HUES6 (cell line): ENCODE results near the gene ACVR2B.

ENCODE experiments used
- H3K27ac ChIP-seq: 2 replicates; pipeline ENCODE4 v1.7.0; 2013; ENCODE audit warnings: low read depth, mild to moderate bottlenecking, low read length, inconsistent platforms
- H3K27me3 ChIP-seq: 2 replicates; pipeline ENCODE4 v1.6.1; 2013; ENCODE audit warnings: low read length; ENCODE audit not compliant: control insufficient read depth, insufficient read depth
- H3K36me3 ChIP-seq: 2 replicates; pipeline ENCODE4 v1.6.1; 2013; ENCODE audit warnings: low read length; ENCODE audit not compliant: control insufficient read depth, insufficient read depth
- H3K4me1 ChIP-seq: 2 replicates; pipeline ENCODE4 v1.6.1; 2013; ENCODE audit warnings: low read length; ENCODE audit not compliant: control insufficient read depth, insufficient read depth
- H3K4me3 ChIP-seq: 2 replicates; pipeline ENCODE4 v1.5.1; 2013; ENCODE audit warnings: low read depth, low read length
- H3K9ac ChIP-seq: one replicate; pipeline ENCODE4 v1.6.1; 2013; ENCODE audit warnings: mild to moderate bottlenecking, low read length
- H3K9me3 ChIP-seq: 2 replicates; pipeline ENCODE4 v1.6.1; 2013; ENCODE audit warnings: low read depth, low read length; ENCODE audit not compliant: control insufficient read depth, insufficient read depth

The ACVR2B gene

DNA sequence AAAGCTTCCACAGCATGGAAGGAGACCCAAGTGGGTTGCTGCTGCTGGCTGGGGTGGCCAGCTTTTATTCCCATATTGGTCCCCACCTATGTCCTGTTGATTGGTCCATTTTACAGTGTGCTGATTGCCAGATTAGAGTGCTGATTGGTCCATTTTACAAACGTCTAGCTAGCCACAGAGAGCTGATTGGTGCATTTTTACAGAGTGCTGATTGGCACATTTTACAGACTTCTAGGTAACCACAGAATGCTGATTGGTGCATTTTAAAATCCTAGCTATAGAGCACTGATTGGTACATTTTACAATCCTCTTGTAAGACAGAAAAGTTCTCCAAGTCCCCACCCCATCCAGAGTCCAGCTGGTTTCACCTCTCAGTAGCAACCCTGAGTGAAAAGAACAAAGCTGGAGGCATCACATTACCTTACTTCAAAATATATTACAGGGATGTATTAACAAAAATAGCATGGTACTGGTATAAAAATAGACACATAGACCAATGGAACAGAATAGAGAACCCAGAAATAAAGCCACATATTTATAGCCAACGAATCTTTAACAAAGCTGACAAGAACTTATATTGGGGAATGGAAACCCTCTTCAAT is 7.5 kb upstream of the ACVR2B start:
- Histone ChIP-seq H3K9me3 (peaks cover 19% of the 10 kb centered on the region), H3K4me3 (no peak overlapping the region), H3K36me3 (no peaks in the 10 kb centered on the region), H3K27me3 (no peaks in the 10 kb centered on the region), H3K27ac (no peak overlapping the region), H3K9ac (no peak overlapping the region), H3K4me1 (no peaks in the 10 kb centered on the region)

DNA sequence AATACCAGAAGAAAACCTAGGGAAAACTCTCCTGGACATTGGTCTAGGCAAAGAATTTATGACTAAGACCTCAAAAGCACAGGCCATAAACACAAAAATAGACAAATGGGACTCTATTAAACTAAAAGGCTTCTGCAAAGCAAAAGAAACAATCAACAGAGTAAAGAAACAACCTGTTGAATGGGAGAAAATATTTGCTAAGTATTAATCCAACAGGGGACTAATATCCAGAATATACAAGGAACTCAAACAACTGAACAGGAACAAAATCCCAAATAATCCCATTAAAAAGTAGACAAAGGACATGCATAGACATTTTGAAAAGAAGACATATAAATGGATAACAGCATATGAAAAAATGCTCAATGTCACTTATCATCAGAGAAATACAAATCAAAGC is 6.9 kb upstream of the ACVR2B start:
- Histone ChIP-seq H3K9ac (no peak overlapping the region), H3K9me3 (peaks cover 21% of the 10 kb centered on the region), H3K27me3 (no peaks in the 10 kb centered on the region), H3K4me1 (no peaks in the 10 kb centered on the region), H3K36me3 (no peaks in the 10 kb centered on the region), H3K4me3 (no peak overlapping the region), H3K27ac (no peak overlapping the region)

DNA sequence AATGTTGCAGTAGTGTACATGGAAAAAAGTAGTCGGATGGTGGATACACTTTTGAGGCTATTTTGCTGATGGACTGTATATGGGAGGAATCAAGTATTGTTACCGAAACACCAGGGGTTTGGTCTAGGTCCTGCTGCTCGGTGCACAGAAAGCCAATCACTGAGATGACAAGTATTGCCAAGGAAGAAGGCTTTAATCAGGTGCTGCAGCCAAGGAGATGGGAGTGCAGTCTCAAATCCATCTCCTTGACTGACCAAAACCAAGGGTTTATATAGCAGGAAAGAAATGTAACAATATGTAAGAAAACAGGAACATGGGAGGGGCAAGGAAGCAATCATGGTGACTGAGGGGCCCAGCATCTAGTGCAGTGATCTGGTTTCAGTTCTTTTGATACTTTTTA is 2.8 kb upstream of the ACVR2B start:
- Histone ChIP-seq H3K9me3 (peaks cover 12% of the 10 kb centered on the region), H3K27ac (no peak overlapping the region), H3K36me3 (no peaks in the 10 kb centered on the region), H3K4me3 (no peak overlapping the region), H3K27me3 (no peaks in the 10 kb centered on the region), H3K9ac (no peak overlapping the region), H3K4me1 (peaks cover 8% of the 10 kb centered on the region)

DNA sequence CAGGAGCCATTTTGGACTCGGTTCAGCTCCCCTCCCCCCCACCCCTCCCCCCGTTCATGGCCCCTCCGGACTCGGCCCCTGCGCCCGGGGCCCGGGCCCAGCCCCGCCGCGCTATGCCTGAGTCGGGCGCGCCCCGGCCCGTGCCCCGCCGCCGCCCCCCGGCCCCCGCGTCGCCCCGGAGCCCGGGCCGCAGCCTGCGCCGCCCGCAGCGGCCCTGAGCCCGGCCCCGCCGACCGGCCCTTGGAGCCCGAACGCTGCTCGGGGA is 155 bp downstream of the ACVR2B start:
- no peaks in the 10 kb centered on the region for H3K27me3 ChIP-seq
- no peaks in the 10 kb centered on the region for H3K36me3 ChIP-seq
- H3K9ac ChIP-seq = peak overlapping the region; percentile 98
- H3K9me3 ChIP-seq = peaks cover 12% of the 10 kb centered on the region
- peaks cover 32% of the 10 kb centered on the region for H3K4me1 ChIP-seq
- H3K4me3 ChIP-seq = peak overlapping the region; percentile 99
- H3K27ac ChIP-seq = no peak overlapping the region; the same call in 1 of the 2 replicates

DNA sequence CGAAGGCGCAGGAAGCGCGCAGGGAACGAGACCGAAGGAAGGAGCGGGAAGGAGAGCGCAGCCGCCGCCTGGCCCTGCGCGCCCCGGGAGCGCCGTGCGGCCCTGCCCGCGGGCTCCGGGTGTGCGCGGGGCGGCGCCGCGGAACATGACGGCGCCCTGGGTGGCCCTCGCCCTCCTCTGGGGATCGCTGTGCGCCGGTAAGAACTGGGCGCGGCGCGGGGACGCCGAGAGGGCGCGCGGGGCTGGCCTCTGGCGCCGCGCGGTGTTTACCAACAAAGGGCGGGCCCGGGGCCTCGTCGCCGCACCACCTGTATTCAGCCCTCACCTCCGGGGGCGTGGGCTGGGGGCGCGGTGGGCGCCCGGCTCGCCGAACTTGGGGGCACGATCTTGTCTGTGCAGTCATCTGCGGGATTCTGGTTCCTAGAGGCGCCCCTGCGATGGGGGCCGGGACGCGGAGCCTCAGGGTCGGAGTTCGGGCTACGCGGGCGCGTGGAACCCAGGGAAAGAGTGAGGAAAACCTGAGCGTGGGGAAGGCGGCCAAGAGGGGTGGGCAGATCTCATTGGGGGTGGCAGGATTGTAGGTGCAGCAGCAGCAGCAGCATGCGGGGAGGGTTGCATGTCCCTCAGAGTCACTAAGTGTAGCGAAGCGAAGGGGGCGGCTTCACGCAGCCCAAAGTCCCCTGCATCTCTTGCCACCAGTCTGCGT is 641 bp downstream of the ACVR2B start:
- Histone ChIP-seq H3K36me3 (no peaks in the 10 kb centered on the region), H3K4me3 (peak overlapping the region; percentile 99), H3K27me3 (no peaks in the 10 kb centered on the region), H3K27ac (peak overlapping the region; percentile 76), H3K9ac (peak overlapping the region; percentile 98), H3K4me1 (peaks cover 36% of the 10 kb centered on the region), H3K9me3 (peaks cover 12% of the 10 kb centered on the region)

DNA sequence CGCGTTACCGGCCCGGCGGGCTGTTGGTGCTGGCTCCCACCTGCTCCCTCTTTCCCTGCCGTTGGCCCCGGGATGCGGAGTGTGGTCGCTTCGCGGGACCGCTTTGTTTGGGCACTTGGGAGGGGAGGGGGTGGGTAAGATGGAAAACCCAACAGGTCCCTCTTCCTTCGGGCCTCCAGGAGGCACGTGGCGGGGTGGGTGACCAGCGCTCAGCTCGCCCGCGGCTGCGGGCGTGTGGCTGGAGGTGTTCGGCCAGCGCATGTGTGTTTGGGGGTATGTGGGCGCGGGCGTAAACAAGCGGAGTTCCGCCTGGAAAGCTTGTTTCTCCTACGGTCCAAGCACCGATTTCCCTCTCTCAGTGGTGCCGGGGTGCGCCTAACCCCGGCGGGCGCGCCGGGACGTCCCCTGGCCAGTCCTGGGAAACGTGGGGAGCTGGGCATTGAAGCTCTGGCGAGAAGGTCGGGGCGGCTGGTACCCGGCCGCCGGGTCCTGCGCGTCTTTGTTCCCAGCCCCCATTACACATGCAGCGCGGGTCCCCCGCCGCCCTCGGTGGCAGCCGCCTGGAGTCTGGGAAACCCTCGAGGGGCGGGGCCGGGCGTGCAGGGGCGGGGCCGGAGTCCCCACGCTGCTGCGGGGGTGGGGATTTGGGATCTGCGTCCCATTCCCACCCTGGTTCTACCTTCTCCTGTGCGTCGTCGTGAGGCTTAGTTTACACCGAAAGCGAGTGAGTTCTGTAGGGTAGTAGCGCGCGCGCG is 1.4 kb downstream of the ACVR2B start:
- Histone ChIP-seq H3K4me1 (peaks cover 40% of the 10 kb centered on the region), H3K9me3 (peaks cover 12% of the 10 kb centered on the region), H3K4me3 (peak overlapping the region; percentile 99), H3K9ac (peak overlapping the region; percentile 98), H3K36me3 (no peaks in the 10 kb centered on the region), H3K27me3 (no peaks in the 10 kb centered on the region), H3K27ac (peak overlapping the region; percentile 76)

DNA sequence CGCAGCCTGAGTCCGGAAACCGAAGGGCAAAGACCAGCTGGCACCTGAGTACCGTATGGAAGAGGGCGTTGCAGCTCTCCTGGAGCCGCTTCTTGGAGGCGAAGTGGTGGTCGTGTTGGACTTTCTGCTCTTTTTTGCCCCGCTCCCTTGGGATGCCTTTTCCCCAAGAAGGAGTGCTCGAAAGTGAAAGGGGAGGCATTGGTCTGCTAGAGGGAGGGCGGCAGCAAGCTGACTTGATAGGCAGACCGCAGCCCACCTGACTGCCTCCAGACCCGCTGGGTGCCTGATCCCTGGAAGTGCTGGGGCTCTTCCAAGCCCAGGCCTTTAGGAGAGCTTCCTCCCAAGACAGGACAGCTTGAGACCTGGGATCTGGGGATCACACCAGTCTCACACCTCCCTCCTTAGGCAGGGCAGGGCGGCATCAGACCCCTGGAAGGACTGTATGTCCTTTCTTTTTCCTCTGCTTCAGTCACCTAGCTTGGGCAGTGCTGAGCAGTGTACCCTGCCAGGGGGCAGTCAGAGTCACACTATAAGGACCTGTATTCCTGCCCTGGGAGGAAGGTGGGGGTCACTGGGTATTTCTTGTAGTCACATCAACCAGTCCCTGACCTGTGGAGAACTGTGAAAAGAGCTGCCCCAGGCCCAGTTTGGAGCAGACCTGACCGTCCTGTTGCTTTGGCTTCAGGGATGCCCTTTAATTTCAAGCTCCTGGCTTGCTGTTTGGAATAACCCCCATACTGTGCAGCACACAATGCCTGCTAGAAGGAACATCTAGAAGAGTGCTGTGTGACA is 2.1 kb downstream of the ACVR2B start:
- H3K27me3 ChIP-seq = no peaks in the 10 kb centered on the region
- no peak overlapping the region for H3K27ac ChIP-seq
- peaks cover 40% of the 10 kb centered on the region for H3K4me1 ChIP-seq
- no peaks in the 10 kb centered on the region for H3K36me3 ChIP-seq
- peak overlapping the region; percentile 65 for H3K9ac ChIP-seq
- peak overlapping the region; percentile 99 for H3K4me3 ChIP-seq
- peaks cover 5% of the 10 kb centered on the region for H3K9me3 ChIP-seq

DNA sequence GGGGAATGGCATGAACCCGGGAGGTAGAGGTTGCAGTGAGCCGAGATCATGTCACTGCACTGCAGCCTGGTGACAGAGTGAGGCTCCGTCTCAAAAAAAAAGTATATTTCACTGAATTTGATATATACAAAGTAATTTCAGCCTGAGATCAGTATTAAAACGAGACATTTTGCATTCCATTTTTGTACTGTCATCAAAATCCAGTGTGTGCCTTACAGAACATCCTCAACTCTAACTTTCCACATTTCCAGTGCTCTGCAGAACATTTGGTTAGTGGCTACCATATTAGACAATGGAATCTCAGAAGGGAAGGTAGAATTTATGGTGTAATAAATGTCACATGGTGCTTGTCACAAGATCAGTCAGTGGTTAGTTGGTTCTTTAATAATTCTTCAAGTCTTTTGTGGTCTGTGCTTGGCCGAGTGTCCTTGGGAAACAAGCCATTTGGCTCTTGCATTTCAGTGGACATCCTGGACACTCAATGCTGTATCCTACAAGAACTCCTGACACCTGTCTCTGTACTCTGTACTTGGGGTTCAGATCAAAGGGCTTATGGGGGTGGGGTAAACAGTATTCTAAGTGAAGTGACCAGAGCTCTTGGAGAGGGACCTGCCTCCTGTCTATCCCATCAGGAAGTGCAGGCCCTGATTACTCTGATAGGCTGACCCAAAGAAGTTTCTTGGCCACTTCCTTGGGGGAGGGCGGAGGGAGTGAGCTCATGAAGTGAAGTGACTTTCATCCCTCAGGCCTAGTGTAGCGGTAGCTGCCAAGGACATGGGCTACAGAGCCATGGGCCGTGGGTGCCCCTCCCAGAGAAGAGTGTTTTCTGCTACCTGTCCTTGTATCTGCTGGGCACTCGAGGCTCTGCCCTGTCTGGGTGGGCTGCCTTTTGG is 3.7 kb downstream of the ACVR2B start:
- H3K27me3 ChIP-seq = no peaks in the 10 kb centered on the region
- no peak overlapping the region for H3K9ac ChIP-seq
- no peaks in the 10 kb centered on the region for H3K9me3 ChIP-seq
- H3K4me1 ChIP-seq = peaks cover 40% of the 10 kb centered on the region
- H3K4me3 ChIP-seq = no peak overlapping the region
- no peak overlapping the region for H3K27ac ChIP-seq
- no peaks in the 10 kb centered on the region for H3K36me3 ChIP-seq

DNA sequence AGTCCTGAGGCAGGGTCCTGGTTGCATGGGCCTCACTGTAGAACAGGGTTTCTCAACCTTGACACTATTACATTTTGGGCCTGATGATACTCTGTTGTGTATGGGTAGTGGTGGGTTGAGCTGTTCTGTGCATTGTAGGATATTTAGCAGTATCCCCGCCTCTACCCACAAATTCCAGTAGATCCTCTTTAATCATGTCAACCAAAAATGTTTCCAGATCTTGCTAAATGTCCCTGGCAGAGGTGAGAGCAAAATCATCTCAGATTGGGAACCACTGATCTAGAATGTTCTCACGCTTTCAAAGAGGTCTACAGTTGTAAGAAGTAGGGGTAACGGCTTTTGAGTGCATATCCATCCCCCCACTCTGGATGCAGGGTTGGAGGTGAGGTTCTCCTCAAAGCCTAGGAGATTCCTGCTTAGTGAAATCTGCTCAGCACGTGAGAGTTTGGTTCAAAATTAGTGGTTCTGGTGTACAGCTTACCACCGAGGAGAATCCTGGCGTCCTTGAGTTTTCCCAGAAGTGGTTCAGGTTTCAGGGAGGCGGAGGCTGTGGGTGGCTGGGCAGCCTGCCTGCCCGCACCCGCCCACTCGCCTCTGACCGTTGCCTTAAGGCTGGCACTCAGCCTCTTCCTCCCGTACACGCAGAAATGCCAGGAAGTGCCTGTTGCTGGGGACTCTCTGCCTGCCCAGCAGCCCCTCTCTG is 5.3 kb downstream of the ACVR2B start:
- H3K4me1 ChIP-seq = peaks cover 34% of the 10 kb centered on the region
- no peak overlapping the region for H3K9ac ChIP-seq
- no peaks in the 10 kb centered on the region for H3K36me3 ChIP-seq
- H3K4me3 ChIP-seq = no peak overlapping the region
- no peak overlapping the region for H3K27ac ChIP-seq
- H3K27me3 ChIP-seq = no peaks in the 10 kb centered on the region
- H3K9me3 ChIP-seq = peaks cover 5% of the 10 kb centered on the region; the same call in 1 of the 2 replicates
